SU-DHL-6 (cell line): ENCODE results near the gene RALGAPA1.

ENCODE experiments used
- H2AFZ ChIP-seq: fragments of 200-600 bp; sonication (generic); 2 replicates; pipeline ENCODE4 v1.6.1; 2014; ENCODE audit warnings: low read depth, mild to moderate bottlenecking, moderate library complexity, mixed read lengths, antibody characterized with exemption, low read length; ENCODE audit not compliant: severe bottlenecking
- H3F3A ChIP-seq: fragments of 200-600 bp; shearing (Covaris generic); 2 replicates; pipeline ENCODE4 v1.6.0; 2016; ENCODE audit warnings: antibody characterized with exemption, mild to moderate bottlenecking; ENCODE audit not compliant: insufficient read depth
- H3K27ac ChIP-seq: fragments of 200-600 bp; sonication (generic); 2 replicates; pipeline ENCODE4 v1.5.1; 2016; ENCODE audit warnings: low read depth, mild to moderate bottlenecking, low read length, moderate library complexity, mixed read lengths
- H3K27me3 ChIP-seq: fragments of 200-600 bp; sonication (generic), shearing (Covaris generic); 2 replicates; pipeline ENCODE4 v1.6.0; 2014; ENCODE audit warnings: mild to moderate bottlenecking, low read length
- H3K36me3 ChIP-seq: fragments of 200-600 bp; sonication (generic); 2 replicates; pipeline ENCODE4 v1.6.1; 2014; ENCODE audit warnings: mild to moderate bottlenecking, low read length, mixed read lengths
- H3K4me2 ChIP-seq: fragments of 300-600, 200-600 bp; shearing (Covaris generic), sonication (generic); 2 replicates; pipeline ENCODE4 v1.6.0; 2014; ENCODE audit warnings: low read length, low read depth, mild to moderate bottlenecking; ENCODE audit not compliant: poor library complexity, severe bottlenecking
- H3K4me3 ChIP-seq: fragments of 200-600 bp; sonication (generic); 2 replicates; pipeline ENCODE4 v1.5.1; 2014; ENCODE audit warnings: antibody characterized with exemption, low read length, mild to moderate bottlenecking, mixed read lengths; ENCODE audit not compliant: insufficient read depth, poor library complexity, severe bottlenecking
- H3K79me2 ChIP-seq: fragments of 200-600 bp; sonication (generic); 2 replicates; pipeline ENCODE4 v1.6.1; 2014; ENCODE audit warnings: mild to moderate bottlenecking, low read length, moderate library complexity; ENCODE audit not compliant: insufficient read depth
- H3K9ac ChIP-seq: fragments of 200-600 bp; sonication (generic); 2 replicates; pipeline ENCODE4 v1.7.0; 2014; ENCODE audit warnings: mild to moderate bottlenecking, low read length
- H3K9me2 ChIP-seq: fragments of 200-600 bp; sonication (generic); replicated peaks from 2 replicates; pipeline ENCODE4 v1.6.1; 2014; ENCODE audit warnings: low read length; ENCODE audit not compliant: insufficient read depth
- H3K9me3 ChIP-seq: fragments of 200-600 bp; sonication (generic); 2 replicates; pipeline ENCODE4 v1.6.1; 2014; ENCODE audit warnings: low read length, mixed read lengths; ENCODE audit not compliant: insufficient read depth
- H4K20me1 ChIP-seq: fragments of 200-600 bp; sonication (generic); 2 replicates; pipeline ENCODE4 v1.6.1; 2014; ENCODE audit warnings: low read depth, mild to moderate bottlenecking, antibody characterized with exemption, low read length, moderate library complexity, mixed read lengths
- EZH2phosphoT487 ChIP-seq: fragments of 200-600 bp; sonication (generic), shearing (Covaris generic); conservative IDR thresholded peaks from 2 replicates; pipeline ENCODE4 v1.6.1; 2018; ENCODE audit warnings: mild to moderate bottlenecking, antibody characterized with exemption, low read length, moderate library complexity, mixed read lengths
- TF ChIP-seq, protein P1 (sequence below): fragments of 200-600 bp; sonication (generic); IDR thresholded peaks from one replicate; pipeline ENCODE4 v1.5.1; 2017; ENCODE audit warnings: antibody characterized with exemption, mild to moderate bottlenecking, low read length, moderate library complexity; ENCODE audit not compliant: insufficient read depth, poor library complexity, severe bottlenecking

Gene RALGAPA1

DNA sequence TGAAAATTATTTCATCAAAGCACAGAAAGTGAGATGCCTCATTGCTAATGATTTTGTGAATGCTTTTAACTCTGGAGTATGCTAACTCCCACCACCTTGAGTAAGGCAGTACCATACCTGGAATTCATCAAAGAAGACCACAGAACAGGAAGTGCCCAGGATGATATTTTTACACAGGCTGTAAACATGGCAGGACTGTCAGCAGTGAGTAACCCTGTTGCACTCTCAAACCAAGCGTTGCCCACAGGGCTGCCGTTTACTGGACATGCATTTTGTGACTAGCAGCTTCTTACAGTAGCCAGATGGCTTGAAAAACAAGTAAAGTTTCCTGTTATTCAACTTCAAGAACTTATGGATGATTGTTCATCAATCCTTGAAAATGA lies 42.4 kb downstream of the RALGAPA1 start:
- Histone ChIP-seq H3K9me2 (no peaks in the 10 kb centered on the region), H3K4me3 (no peak overlapping the region), H3K27me3 (no peaks in the 10 kb centered on the region), H3F3A (0 out of 2 replicates have a peak, but pooled peaks cover 5% of the 10 kb centered on the region), H3K9me3 (no peaks in the 10 kb centered on the region), H4K20me1 (no peaks in the 10 kb centered on the region), H3K36me3 (no peaks in the 10 kb centered on the region), H3K4me2 (no peak overlapping the region), H3K9ac (no peak overlapping the region), H3K27ac (no peak overlapping the region), H2AFZ (no peak overlapping the region), H3K79me2 (no peaks in the 10 kb centered on the region)
- TF ChIP-seq, protein P1, sequence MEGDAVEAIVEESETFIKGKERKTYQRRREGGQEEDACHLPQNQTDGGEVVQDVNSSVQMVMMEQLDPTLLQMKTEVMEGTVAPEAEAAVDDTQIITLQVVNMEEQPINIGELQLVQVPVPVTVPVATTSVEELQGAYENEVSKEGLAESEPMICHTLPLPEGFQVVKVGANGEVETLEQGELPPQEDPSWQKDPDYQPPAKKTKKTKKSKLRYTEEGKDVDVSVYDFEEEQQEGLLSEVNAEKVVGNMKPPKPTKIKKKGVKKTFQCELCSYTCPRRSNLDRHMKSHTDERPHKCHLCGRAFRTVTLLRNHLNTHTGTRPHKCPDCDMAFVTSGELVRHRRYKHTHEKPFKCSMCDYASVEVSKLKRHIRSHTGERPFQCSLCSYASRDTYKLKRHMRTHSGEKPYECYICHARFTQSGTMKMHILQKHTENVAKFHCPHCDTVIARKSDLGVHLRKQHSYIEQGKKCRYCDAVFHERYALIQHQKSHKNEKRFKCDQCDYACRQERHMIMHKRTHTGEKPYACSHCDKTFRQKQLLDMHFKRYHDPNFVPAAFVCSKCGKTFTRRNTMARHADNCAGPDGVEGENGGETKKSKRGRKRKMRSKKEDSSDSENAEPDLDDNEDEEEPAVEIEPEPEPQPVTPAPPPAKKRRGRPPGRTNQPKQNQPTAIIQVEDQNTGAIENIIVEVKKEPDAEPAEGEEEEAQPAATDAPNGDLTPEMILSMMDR: no peak
- no peak for TF ChIP-seq EZH2phosphoT487

GRCh38 chr14:35766036-35766699 lies 42.9 kb downstream of the RALGAPA1 start:
- H3K9me2 ChIP-seq: no peaks in the 10 kb centered on the region
- H3K9ac ChIP-seq: no peak overlapping the region
- TF ChIP-seq, protein P1: no peak
- TF ChIP-seq EZH2phosphoT487: no peak
- no peak overlapping the region for H3K4me3 ChIP-seq
- no peak overlapping the region for H2AFZ ChIP-seq
- H3K4me2 ChIP-seq: no peak overlapping the region
- H3K36me3 ChIP-seq: no peaks in the 10 kb centered on the region
- H3K27ac ChIP-seq: no peak overlapping the region
- H3K79me2 ChIP-seq: no peaks in the 10 kb centered on the region
- no peaks in the 10 kb centered on the region for H3K9me3 ChIP-seq
- no peaks in the 10 kb centered on the region for H3K27me3 ChIP-seq
- no peaks in the 10 kb centered on the region for H4K20me1 ChIP-seq
- 0 out of 2 replicates have a peak, but pooled peaks cover 5% of the 10 kb centered on the region for H3F3A ChIP-seq

DNA sequence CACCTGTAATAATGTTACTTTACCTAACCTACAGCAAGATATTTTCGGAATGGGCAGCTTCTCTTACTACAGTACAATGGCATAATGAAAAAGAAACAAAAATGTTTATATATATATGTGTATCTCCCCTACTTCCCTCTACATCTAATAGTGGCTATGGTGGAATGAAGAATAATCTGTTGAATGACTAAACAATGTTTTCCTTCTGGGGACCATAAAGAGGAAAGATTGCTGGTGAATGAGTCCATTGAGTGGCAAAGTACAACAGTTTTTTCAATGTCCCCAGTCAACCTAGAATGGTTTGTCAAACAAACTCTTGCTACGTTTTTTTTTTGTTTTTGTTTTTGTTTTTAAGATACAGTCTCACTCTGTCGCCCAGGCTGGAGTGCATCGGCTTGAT lies 47.2 kb downstream of the RALGAPA1 start:
- no peak overlapping the region for H3K4me2 ChIP-seq
- H3K9me3 ChIP-seq: no peaks in the 10 kb centered on the region
- no peak for TF ChIP-seq EZH2phosphoT487
- TF ChIP-seq, protein P1: no peak
- no peaks in the 10 kb centered on the region for H3K36me3 ChIP-seq
- no peak overlapping the region for H3K27ac ChIP-seq
- H3K9me2 ChIP-seq: no peaks in the 10 kb centered on the region
- H2AFZ ChIP-seq: no peak overlapping the region
- no peaks in the 10 kb centered on the region for H3K79me2 ChIP-seq
- H3K4me3 ChIP-seq: no peak overlapping the region
- no peaks in the 10 kb centered on the region for H3F3A ChIP-seq
- no peaks in the 10 kb centered on the region for H4K20me1 ChIP-seq
- H3K27me3 ChIP-seq: no peaks in the 10 kb centered on the region
- no peak overlapping the region for H3K9ac ChIP-seq
